ENCODE results near the gene MAPK14. TPM values are rescaled to one million over a fixed set of nuclear protein-coding genes. Genes with fewer than 3 reads are reported as not detected.

MAPK14 gene
- total and polyA plus RNA-seq, 10 of the 15 experiments (the other 5 are each of a cell fraction or from before 2014, with no cell fraction given): 12.5 to 59.5 (median 43.0) TPM

- ChIA-PET POLR2A (no interaction called here), RAD21 (ENCODE audit: unreplicated experiment) (no interaction called here), CTCF (no interaction called here), SMC1A (ENCODE audit: uncharacterized antibody, unreplicated experiment) (no interaction called here)
- no peak overlapping the region for H3K4me2 ChIP-seq (ENCODE audit: control insufficient read depth, insufficient read depth)
- intact Hi-C loops (cut with micrococcal nuclease; ENCODE audit: unreplicated experiment) (no loop called here), in situ Hi-C loops (cut with MboI) (no loop called here)
- no peak overlapping the region for H3K4me3 ChIP-seq
- H3K36me3 ChIP-seq (ENCODE audit: control insufficient read depth in 2 of 2, insufficient read depth in 2 of 2, low read length in 1 of 2): no peaks in the 10 kb centered on the region
- H3K4me1 ChIP-seq (ENCODE audit: control insufficient read depth, insufficient read depth, low read length): no peaks in the 10 kb centered on the region
- no peaks in the 10 kb centered on the region for H3K79me2 ChIP-seq (ENCODE audit: control insufficient read depth, insufficient read depth, low read length)
- H3K27ac ChIP-seq (ENCODE audit: control insufficient read depth, insufficient read depth): no peak overlapping the region
- no peak for FAIRE-seq
- no peak overlapping the region for H2AFZ ChIP-seq (ENCODE audit: control insufficient read depth, low read depth, low read length)
- no peak for ATAC-seq
- 73% methylated on average over 6 of the region's 6 CpGs for WGBS (ENCODE audit: insufficient coverage, insufficient replicate concordance, low lambda C conversion rate, missing lambda C conversion rate)
- no TSS peak for BruUV-seq (replicated peaks)
- H3K9me3 ChIP-seq (replicated peaks; ENCODE audit: control insufficient read depth, insufficient read depth, low read length): no peaks in the 10 kb centered on the region
- no peaks in the 10 kb centered on the region; a peak in 1 of 4 replicates for H3K27me3 ChIP-seq (replicated peaks in 1 of 2; ENCODE audit: control insufficient read depth in 2 of 2, insufficient read depth in 2 of 2, low read length in 1 of 2)
- DNase-seq (ENCODE audit: low read depth, low spot score): no peak
- no peak overlapping the region for H3K9ac ChIP-seq (ENCODE audit: control insufficient read depth, insufficient read depth, low read length)
- TF ChIP-seq BMI1 (IDR thresholded peaks at IDR 0.05; ENCODE audit: borderline replicate concordance): no peak
- TF ChIP-seq SRF (IDR thresholded peaks at IDR 0.05; ENCODE audit: low read depth in 2 of 2, low read length in 2 of 2): no peak
- TF ChIP-seq YY1 (IDR thresholded peaks at IDR 0.05; ENCODE audit: low read depth, low read length): no peak
- no peak for TF ChIP-seq GABPA (IDR thresholded peaks at IDR 0.05; ENCODE audit: low read depth)
- TF ChIP-seq LARP7 (IDR thresholded peaks at IDR 0.05): no peak
- H4K20me1 ChIP-seq (ENCODE audit: control insufficient read depth, insufficient read depth): no peaks in the 10 kb centered on the region
Observed at GRCh38 chr6:35980991-35981645, 46.5 kb upstream of the MAPK14 start.

DNA sequence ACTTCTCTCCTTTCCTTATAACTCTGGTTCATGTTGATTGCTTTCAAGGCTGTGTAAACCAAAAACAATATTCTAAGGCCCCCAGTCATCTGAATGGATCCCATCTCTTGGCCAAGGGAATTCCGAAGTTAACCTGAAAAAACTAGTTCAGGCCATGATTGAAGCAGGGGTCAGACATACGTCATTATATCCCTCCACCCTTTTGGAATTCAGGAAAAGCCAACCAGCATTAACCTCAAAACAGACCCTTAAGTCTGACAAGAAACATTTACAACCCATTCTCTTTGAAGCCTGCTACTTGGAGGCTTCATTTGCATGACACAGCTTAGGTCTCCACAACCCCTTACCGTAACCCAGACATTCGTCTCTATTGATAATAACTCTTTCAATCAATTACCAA is 42.9 kb upstream of the MAPK14 start:
- Histone ChIP-seq H3K36me3 (ENCODE audit: control insufficient read depth in 2 of 2, insufficient read depth in 2 of 2, low read length in 1 of 2) (no peaks in the 10 kb centered on the region), H3K27me3 (replicated peaks in 1 of 2; ENCODE audit: control insufficient read depth in 2 of 2, insufficient read depth in 2 of 2, low read length in 1 of 2) (no peaks in the 10 kb centered on the region; a peak in 1 of 4 replicates), H3K9me3 (replicated peaks; ENCODE audit: control insufficient read depth, insufficient read depth, low read length) (no peaks in the 10 kb centered on the region), H3K9ac (ENCODE audit: control insufficient read depth, insufficient read depth, low read length) (no peak overlapping the region), H2AFZ (ENCODE audit: control insufficient read depth, low read depth, low read length) (no peak overlapping the region), H3K27ac (ENCODE audit: control insufficient read depth, insufficient read depth) (no peak overlapping the region), H3K79me2 (ENCODE audit: control insufficient read depth, insufficient read depth, low read length) (no peaks in the 10 kb centered on the region), H3K4me3 (no peak overlapping the region), H3K4me2 (ENCODE audit: control insufficient read depth, insufficient read depth) (no peak overlapping the region), H4K20me1 (ENCODE audit: control insufficient read depth, insufficient read depth) (no peaks in the 10 kb centered on the region), H3K4me1 (ENCODE audit: control insufficient read depth, insufficient read depth, low read length) (no peaks in the 10 kb centered on the region)
- no TSS peak for BruUV-seq (replicated peaks)
- in situ Hi-C loops (cut with MboI): no loop called here
- CTCF ChIA-PET: no interaction called here
- DNase-seq (ENCODE audit: low read depth, low spot score): no peak
- 69% methylated on average over 4 of the region's 4 CpGs for WGBS (ENCODE audit: insufficient coverage, insufficient replicate concordance, low lambda C conversion rate, missing lambda C conversion rate)
- POLR2A ChIA-PET: no interaction called here
- FAIRE-seq: no peak
- intact Hi-C loops (cut with micrococcal nuclease; ENCODE audit: unreplicated experiment): no loop called here
- ATAC-seq: no peak
- RAD21 ChIA-PET (ENCODE audit: unreplicated experiment): no interaction called here
- SMC1A ChIA-PET (ENCODE audit: uncharacterized antibody, unreplicated experiment): no interaction called here
- TF ChIP-seq TARDBP (IDR thresholded peaks at IDR 0.05; ENCODE audit: borderline replicate concordance): no peak
- no peak for TF ChIP-seq ZBTB40 (IDR thresholded peaks at IDR 0.05; ENCODE audit: borderline replicate concordance)
- no peak for TF ChIP-seq IRF3 (IDR thresholded peaks at IDR 0.05)
- TF ChIP-seq NFXL1 (IDR thresholded peaks at IDR 0.05; ENCODE audit: borderline replicate concordance): no peak
